HG02870 (cell line): ENCODE data around the gene LRRC2.

Source experiments
- ATAC-seq: cut with Tn5 transposase; IDR thresholded peaks from one replicate; pipeline ENCODE4 v1.9.1; 2021; ENCODE audit warnings: mild to moderate bottlenecking, moderate library complexity; ENCODE audit not compliant: unreplicated experiment

LRRC2 gene

DNA sequence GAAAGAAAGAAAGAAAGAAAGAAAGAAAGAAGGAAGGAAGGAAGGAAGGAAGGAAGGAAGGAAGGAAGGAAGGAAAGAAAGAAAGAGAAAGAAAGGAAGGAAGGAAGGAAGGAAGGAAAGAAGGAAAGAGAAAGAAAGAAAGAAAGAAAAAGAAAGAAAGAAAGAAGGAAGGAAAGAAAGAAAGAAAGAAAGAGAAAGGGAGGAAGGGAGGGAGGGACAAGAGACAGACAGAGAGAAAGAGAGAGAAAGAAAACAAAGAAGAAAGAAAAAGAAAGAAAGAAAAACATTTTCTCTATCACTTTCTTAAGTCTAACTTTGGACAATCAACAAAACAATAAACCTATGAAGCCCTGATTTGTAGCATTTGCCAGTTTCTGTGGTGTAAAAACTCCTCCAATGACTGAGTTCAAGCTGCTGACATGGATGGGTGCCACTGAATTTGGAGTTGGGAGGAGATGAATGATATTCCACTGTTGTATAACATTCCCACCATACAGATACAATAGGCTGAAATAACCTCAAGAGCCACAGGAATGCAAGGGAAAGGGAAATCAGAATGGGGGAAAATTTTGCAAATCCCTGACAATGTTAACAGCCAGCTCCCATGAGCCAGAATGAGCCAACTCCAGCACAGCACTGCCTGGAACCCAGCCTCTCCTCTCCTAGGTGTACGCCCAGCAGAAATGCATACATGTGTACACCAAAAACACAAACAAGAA, 83.3 kb downstream of the LRRC2 start:
- no peak for ATAC-seq

DNA sequence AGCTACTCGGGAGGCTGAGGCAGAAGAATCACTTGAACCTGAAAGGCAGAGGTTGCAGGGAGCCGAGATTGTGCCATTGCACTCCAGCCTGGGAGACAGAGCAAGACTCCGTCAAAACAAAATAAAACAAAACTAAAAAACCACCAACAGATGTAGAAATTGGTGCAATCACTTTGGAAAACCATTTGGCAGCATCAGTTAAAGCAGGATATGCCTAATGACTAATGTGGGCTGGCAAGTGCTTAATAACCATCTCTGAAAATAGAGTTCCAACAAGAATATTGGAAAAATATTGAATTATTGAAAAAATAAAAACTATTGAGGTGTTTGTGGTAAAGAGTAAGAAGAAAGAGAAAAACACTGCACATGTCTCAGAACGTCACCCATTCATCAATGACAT, 84.5 kb downstream of the LRRC2 start:
- ATAC-seq: no peak

GRCh38 chr3:46480491-46481195, 85.5 kb downstream of the LRRC2 start:
- ATAC-seq: no peak

GRCh38 chr3:46479696-46480095, 86.4 kb downstream of the LRRC2 start:
- ATAC-seq: no peak

GRCh38 chr3:46479021-46479420, 87.1 kb downstream of the LRRC2 start:
- no peak for ATAC-seq

DNA sequence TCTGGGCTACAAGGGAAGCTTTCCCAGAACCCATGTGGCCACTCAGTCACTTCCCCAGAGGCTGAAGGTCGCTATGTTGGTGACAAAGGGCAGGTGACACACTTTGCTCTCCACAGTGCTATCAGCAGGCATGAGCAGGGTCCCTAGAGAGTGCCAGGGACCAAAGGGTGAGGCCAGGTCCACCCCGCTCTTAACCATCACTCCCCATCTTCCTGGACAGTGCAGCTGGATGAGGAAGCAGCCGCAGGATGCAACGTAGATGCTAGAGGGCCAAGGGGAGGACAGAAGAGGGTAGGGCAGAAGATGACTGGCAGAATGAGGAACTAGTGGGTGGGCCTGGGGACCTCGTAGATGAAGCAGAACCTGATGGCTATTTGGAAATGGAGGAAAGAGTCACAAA, 87.8 kb downstream of the LRRC2 start:
- no peak for ATAC-seq

DNA sequence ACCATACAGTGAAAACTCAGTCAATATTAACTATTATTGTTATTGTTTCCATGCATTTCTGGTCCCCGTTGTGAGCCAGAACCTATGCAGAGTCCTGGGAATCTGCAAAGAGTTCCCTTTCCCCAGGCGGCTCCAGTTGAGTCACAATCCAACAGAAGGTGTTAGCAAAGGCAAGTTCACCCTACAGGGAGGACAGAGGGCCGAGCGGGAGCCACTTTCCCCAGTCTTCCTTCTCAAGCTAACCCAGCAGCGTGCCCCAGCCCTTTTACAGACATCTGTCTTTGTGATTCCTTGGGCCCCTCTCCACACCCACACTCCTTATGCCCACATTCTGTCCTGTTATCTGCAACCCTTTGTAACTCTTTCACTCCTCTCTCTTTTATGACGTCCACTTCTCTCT, 88.3 kb downstream of the LRRC2 start:
- ATAC-seq: no peak

- ATAC-seq: no peak
Observed at GRCh38 chr3:46477145-46477544, 89.0 kb downstream of the LRRC2 start.

GRCh38 chr3:46472736-46473135, 93.4 kb downstream of the LRRC2 start:
- no peak for ATAC-seq

GRCh38 chr3:46471371-46471914, 94.7 kb downstream of the LRRC2 start:
- no peak for ATAC-seq

GRCh38 chr3:46470831-46471230, 95.3 kb downstream of the LRRC2 start:
- no peak for ATAC-seq

DNA sequence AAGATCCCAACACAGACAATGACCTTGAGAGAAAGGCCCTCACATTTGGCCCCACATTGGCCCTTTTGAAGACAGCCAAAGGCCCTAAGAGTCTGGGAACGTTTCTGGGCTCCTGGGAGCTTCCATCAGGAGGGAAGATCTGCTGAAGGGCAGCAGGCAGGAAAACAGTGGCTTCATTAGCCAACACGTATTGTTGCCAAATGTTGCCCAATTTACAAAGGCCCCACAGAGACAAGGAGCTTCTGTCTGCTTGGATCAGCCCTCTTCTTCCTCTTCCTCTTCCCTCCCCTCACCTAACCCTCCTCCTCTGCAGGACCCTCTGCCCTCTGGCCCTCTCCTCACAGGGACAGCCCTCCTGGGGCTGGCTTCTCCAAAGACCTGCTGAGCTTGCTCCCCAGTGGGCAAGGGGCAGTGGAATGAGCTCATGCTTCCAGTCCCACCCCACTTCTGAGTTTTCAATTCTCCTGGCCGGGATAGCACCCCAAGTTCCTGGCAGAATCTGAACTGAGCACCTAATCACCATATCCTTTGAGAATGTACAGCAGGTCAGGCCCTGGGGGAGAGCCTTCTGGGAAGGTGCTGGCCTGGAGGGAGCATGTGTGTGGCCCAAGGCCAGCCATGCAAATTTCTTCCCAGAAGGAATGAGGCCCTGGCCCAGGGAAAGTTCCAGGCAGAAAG, 96.3 kb downstream of the LRRC2 start:
- ATAC-seq: no peak

DNA sequence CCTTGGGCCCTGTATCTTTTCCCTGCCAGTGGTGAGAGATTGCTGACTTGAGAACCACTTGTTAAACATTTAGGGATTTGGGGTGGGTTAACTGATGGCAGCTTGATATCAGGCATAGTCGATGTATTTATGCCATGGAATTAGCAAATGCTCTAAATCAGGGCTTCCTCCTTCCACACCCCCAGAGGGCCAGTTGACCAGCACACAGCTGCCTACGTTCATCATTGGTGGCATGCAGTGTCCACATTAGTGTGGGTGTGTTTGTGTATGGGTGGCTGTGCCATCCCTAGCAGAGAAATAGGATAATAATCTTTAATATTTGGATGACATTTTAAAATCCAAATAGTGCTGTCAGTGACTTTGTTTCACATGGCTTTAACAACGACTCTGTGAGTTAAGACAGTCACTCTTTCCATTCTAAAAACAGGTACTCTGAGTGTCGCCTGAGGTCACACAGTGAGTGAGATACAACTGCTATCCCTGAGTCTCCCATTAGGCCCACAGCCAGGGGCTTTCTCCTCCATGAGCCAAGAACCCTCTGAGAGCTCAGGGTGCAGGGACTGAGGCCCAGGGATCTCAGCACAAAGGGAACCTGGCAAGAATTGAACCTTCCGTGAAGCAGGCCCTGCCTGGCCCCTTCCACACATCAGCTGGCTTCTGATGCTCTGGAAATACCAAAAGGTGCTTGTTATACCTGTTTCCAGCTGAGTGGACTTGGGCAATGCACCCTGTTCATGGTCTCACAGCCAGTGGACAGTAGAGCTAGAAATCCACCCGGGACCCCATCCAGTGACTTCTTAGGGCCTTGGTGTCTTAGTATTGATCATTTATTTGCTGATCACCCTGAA, 97.1 kb downstream of the LRRC2 start:
- no peak for ATAC-seq

GRCh38 chr3:46467562-46467961, 98.5 kb downstream of the LRRC2 start:
- ATAC-seq: no peak

DNA sequence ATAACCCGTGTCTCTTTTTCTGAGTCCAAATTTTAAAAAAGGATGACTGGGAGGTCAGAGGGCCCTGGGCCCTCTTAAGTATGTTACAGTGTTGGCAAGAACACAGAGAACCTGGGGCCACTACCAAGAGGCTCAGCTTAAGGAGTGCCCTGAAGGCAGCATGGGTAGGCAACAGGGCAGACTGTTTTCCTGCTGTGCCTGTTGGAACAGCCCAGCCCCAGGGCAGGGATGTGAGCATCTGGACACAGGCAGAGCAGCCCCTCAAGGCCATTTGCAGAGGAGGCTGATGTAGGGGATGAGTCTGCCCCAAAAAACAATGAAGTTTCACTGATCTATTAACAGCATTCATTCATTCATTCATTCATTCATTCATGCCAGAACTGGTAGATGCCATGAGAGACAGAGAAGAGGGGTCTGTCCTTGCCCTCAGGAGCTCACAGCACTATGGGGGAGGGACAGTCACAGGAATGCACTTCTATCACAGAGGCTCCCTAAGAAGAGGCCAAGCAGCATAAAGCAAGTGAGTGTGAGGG, 99.2 kb downstream of the LRRC2 start:
- ATAC-seq: no peak

DNA sequence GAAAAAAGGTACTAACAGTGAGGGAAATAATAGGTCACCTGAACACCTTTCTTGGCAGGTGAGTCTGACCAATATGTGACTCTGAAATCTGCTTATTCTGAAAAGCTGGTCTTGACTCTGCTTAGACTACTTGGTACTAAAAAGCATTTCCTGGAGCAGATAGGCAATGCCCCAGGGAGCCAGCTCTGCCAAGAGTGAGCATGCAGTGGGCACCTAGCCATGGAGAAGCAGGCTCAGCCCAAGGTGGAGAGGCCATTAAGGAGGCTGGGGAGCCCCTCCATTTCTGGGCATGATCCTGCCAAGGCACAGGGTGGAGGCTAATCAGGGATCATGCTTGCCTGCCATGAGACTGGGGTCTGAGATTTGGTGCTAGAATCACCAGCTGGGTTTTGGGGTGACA, 99.8 kb downstream of the LRRC2 start:
- no peak for ATAC-seq
